HG03025 (cell line): ENCODE measurements around the gene RPRD2.
"Not testable (repeated sequence)": the region's sequence is repeated elsewhere in the genome, so short reads cannot be mapped to it uniquely, and the experiment has no call there.

ENCODE experiments used
- ATAC-seq: cut with Tn5 transposase; IDR thresholded peaks from one replicate; pipeline ENCODE4 v1.9.1; 2021; ENCODE audit warnings: mild to moderate bottlenecking, moderate library complexity; ENCODE audit not compliant: unreplicated experiment, low FRiP score

The RPRD2 gene

DNA sequence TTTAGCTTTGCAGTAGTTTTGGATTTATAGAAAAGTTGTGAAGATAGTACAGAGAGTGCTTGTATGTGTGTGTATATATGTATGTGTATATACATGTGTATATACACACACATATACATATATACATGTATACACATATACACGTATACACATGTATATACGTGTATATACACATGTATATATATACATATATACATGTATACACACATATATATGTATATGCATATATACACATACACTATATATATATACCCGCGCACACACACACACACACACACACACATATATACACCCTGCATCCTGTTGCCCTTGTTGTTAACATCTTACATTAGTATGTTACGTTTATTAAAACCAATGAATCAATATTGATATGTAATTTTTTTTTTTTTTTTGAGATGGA, 24.3 kb downstream of the RPRD2 start:
- ATAC-seq: no peak

GRCh38 chr1:150389650-150390049, 25.7 kb downstream of the RPRD2 start:
- ATAC-seq: no peak

- ATAC-seq: no peak
These were observed 28.7 kb downstream of the RPRD2 start for GRCh38 chr1:150392627-150393026.

GRCh38 chr1:150395115-150395514, 31.2 kb downstream of the RPRD2 start:
- not testable (repeated sequence) for ATAC-seq

DNA sequence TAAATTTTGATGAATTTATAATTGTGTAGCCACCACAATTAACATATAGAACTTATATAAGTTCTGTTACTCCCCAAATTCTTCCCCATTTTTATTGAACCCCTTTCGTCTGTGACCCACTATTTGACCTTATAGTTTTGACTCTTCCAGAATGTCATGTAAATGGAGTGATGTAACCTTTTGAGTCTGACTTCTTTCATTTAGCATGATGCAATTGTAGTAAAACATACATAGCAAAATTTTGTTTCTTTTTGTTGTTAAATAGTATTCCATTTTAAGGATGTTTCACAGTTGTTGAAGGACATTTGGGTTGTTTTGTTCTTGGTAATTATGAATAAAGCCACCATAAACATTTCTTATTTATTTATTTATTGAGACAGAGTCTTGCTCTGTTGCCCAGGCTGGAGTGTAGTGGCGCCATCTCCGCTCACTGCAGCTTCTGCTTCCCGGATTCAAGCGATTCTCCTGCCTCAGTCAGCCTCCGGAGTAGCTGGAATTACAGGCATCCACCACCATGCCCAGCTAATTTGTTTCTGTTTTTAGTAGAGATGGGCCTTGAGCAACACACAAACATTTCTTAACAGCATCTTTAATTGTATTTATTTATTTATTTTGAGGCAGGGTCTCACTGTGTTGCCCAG, 33.6 kb downstream of the RPRD2 start:
- ATAC-seq: no peak

- no peak for ATAC-seq
These were observed 40.5 kb downstream of the RPRD2 start for GRCh38 chr1:150404465-150404864.

DNA sequence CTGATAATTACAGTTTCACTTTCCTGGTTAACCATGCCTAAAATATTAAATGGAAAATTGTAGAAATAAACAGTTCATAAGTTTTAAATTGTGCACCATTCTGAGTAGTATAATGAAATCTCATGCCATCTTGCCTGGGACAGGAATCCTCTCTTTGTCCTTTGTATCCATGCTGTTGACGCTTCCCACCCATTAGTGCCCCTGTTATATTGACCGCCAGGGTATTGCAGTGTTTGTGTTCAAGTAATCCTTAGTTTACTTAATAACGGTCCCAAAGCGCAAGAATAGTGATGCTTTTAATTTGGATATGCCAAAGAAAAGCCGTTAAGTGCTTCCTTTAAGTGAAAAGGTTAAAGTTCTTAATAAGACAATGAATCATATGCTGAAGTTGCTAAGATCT, 41.7 kb downstream of the RPRD2 start:
- no peak for ATAC-seq

DNA sequence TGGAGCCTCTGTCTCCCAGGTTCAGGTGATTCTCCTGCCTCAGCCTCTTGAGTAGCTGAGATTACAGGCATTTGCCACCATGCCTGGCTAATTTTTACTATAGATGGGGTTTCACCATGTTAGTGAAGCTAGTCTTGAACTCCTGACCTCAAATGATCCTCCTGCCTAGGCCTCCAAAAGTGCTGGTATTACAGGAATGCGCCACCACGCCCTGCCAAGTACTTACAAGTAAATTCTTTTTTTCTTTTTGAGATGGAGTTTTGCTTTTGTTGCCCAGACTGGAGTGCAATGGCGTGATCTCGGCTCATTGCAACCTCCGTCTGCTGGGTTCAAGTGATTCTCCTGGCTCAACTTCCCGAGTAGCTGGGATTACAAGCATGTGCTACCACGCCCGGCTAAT, 42.5 kb downstream of the RPRD2 start:
- no peak for ATAC-seq

DNA sequence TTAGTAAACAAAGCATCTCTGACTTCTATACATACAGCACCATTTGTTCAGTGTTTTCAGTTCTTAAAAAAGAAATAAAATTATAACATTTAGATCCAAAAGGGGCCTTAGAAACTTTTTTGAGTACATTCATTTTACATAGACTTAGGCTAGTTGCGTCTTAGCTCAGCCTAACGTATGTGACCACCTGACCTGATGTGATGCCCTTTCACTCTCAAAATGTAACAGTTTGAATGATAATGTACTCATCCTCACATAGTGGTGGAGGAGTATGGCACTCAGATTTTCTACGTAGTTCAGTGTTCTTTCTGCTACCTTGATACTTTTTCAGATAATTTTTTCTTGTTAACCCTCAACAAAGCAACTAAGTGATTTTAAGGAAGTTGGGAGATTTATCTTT, 43.4 kb downstream of the RPRD2 start:
- no peak for ATAC-seq

GRCh38 chr1:150408800-150409199, 44.9 kb downstream of the RPRD2 start:
- ATAC-seq: no peak

DNA sequence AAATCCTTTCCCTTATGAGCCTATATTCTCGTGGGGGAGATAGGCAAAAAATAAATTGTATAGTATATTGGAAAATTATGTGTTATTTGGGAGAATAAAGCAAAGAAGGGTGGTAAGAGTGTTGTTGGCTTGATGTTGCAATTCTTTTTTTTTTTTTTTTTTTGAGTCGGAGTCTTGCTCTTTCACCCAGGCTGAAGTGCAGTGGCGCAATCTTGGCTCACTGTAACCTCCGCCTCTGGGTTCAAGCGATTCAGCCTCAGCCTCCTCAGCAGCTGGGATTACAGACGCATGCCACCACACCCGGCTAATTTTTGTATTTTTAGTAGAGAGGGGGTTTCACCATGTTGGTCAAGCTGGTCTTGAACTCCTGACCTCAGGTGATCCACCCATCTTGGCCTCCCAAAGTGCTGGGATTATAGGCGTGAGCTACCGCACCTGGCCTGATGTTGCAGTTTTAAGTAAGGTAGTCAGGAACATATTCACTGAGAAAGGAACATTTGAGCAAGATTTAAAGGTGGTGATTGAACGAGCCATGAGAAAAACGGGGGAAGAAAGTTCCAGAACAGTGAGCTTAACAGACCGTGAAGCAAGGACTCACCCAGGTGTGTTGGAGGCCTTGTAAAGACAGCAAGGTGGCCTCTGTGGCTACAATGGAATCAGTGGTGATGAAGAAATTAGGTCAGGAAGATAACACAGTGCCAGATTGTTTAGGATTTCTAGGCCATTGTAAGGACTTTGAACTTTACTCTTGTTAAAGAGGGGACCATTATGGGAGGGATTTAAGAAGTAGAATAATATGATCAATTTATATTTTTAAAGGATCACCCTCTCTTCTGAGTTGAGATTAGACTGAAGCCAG, 45.8 kb downstream of the RPRD2 start:
- ATAC-seq: no peak

- ATAC-seq: no peak
These were observed 46.7 kb downstream of the RPRD2 start for GRCh38 chr1:150410582-150411101.

GRCh38 chr1:150414592-150414991, 50.6 kb downstream of the RPRD2 start:
- no peak for ATAC-seq

DNA sequence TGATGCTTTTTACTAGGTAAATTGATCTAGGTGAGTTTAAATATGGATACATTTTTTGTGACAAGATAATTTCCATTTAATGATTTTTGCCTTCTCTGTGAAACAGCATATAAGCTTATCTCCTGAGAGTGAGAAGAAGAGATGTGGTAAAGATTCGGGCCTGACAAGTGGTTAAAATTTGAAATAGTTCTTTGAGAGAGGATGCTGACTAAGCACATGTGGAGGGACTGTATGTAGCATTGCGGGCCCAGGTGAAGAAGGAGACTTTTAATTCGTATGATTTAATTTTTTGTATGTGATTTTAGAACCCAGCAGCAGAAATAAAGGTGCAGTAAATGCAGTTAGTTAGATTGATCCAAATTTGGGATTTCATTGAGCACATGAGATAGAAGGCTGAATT, 51.9 kb downstream of the RPRD2 start:
- ATAC-seq: no peak

DNA sequence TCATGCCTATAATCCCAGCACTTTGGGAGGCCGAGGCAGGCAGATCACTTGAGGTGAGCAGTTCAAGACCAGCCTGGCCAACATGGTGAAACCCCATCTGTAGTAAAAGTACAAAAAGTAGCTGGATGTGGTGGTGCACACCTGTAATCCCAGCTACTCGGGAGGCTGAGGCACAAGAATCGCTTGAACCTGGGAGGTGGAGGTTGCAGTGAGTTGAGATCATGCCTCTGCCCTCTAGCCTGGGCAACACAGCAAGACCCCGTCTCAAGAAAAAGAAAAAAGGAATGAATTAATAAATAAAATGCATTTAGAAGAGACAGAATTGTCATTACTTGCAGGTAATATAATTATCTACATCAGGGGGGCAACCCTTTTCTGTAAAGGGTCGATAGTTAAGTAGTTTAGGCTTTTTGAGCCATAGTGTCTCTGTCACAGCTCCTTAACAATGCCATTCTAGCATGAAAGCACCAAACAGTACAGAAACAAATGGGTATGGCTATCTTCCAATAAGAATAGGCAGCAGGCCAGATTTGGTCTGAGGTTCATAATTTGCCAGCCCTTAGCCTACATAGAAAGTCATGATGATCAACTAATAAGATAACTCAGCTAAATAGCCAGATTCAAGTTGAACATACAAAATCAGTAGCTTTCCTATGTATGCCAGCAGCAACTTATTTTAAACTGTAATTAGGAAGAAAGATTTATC, 56.8 kb downstream of the RPRD2 start:
- no peak for ATAC-seq

- no peak for ATAC-seq
These were observed 58.6 kb downstream of the RPRD2 start for GRCh38 chr1:150422541-150422940.

- no peak for ATAC-seq
These were observed 65.9 kb downstream of the RPRD2 start for GRCh38 chr1:150429805-150430204.

DNA sequence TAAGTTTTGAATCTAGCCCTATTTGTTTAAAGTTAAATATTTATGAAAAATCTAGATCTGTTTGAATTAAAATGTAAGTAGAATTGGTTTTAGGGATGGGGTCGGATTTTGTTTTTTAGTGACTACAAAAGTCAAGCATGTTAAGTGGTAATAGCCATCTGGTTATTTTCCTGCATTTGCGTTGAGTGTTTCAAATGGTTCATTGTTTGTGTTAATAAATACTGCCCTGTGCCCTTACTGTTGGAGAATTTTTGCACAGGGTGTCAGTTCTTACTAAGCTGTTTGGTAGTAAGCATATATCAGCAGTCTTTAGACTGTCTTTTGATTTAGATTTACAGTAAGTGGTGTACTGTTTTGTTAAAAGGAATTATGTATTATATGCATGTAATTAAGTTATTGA, 77.2 kb downstream of the RPRD2 start:
- ATAC-seq: no peak

- no peak for ATAC-seq
These were observed 80.3 kb downstream of the RPRD2 start for GRCh38 chr1:150444232-150444631.

GRCh38 chr1:150456146-150456647, 92.2 kb downstream of the RPRD2 start:
- ATAC-seq: no peak

DNA sequence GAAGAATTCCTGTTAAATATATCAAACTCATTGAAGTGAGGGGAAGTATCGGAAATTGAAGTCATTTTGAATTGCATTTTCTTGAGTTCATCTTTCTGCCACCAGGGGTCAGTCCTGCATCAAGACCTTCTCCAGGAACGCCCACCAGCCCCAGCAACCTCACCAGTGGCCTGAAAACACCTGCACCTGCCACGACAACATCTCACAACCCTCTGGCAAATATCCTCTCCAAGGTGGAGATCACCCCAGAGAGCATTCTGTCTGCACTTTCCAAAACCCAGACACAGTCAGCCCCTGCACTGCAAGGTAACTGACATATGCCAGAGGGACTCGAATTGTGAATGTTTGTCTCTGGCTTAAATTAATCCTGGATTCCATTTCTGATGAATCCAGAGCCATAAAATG, 100.5 kb downstream of the RPRD2 start:
- no peak for ATAC-seq
